ENCODE results near the gene NRARP. TPM values are rescaled to one million over a fixed set of nuclear protein-coding genes. Genes with fewer than 3 reads are reported as not detected.

The NRARP gene
- total RNA-seq, 1 donor from 2014 or later, result 17.9 TPM

DNA sequence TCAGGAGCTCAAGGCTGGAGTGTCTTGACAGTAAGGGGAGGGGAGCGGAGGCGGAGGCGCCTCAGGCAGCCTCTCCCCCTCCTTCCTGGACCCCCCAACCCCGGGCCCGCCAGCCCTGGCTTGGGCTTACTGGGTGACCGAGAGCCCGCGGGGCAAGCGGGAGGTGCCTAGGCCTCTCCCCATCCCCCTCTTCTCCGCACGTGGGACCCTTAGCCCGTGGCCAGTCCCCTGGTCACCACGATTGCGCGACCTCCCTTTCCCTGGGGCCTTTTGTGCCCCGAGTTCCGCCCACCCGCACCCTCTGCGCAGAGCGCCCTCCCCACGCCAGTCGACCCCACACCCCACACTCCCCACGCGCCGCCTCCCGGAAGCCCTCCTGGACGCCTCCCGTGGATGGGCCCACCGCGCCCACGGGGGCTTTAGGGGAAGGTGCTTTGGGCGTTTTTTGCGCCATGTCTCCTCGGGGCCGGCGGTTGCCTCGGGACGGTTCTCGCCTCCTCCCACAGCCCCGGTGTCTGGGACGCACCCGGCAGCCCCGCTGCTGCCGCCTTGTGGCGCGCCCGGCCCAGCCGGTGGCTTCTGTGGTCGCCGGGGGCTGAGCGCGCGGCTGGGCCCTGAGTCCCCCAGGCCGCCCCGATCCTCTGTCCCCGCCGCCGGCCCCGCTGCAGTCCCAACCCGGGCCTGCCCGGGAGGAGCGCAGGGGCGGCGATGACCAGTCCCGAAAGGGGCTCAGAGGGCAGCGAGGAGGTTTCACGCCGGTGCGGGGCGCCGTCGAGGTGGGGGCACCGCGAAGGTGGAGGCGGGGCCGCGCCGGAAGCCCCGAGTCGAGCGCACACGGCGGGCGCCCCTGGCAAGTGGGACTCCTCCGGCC lies 21.4 kb downstream of the NRARP start:
- Mint-ChIP-seq H3K27me3 (peaks cover 19% of the 10 kb centered on the region), H3K9me3 (no peaks in the 10 kb centered on the region), H3K27ac (no peak overlapping the region), H3K4me3 (no peak overlapping the region), H3K4me1 (ENCODE audit: unreplicated experiment) (peaks cover 7% of the 10 kb centered on the region), H3K36me3 (no peaks in the 10 kb centered on the region)
- peak; percentile 71 for DNase-seq (ENCODE audit: extremely low spot score, unreplicated experiment)
- TF ChIP-seq, protein P1, sequence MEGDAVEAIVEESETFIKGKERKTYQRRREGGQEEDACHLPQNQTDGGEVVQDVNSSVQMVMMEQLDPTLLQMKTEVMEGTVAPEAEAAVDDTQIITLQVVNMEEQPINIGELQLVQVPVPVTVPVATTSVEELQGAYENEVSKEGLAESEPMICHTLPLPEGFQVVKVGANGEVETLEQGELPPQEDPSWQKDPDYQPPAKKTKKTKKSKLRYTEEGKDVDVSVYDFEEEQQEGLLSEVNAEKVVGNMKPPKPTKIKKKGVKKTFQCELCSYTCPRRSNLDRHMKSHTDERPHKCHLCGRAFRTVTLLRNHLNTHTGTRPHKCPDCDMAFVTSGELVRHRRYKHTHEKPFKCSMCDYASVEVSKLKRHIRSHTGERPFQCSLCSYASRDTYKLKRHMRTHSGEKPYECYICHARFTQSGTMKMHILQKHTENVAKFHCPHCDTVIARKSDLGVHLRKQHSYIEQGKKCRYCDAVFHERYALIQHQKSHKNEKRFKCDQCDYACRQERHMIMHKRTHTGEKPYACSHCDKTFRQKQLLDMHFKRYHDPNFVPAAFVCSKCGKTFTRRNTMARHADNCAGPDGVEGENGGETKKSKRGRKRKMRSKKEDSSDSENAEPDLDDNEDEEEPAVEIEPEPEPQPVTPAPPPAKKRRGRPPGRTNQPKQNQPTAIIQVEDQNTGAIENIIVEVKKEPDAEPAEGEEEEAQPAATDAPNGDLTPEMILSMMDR (conservative IDR thresholded peaks at IDR 0.05), result peak; percentile 71

DNA sequence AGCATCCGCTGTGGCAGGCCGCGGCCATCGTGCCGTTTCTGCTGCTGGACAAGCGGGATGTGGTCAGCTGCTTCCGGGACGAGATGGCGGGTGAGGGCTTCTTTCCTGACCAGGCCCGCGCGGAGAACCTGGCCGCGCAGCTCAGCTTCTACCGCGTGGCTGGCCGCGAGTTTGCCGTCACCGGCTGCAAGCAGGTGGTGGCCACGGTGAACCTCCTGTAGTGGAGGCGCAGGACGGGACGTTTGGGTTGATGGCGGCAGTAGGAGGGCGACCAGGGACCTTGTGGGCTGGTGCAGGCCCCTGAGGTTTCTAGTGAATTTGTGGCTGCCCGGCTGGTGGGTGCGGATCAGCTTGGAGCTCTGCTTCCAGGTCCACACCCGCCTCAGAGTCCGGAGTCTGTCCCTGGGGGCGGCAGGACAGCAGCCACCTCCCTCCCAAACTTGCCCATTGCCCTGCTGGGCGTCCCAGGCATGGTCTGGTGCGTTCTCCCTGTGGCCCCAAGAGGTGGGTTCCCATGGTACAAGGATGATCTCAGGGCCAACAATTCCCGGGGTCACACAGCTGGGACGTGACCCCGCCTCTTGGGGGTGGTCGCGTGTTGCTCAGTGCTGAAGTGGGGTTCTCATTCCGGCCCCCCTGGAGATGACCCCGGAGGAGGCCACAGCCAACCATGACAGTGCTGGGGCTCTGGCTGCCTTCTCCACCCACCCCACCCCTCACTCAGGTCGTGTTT lies 22.2 kb downstream of the NRARP start:
- Mint-ChIP-seq H3K36me3 (no peaks in the 10 kb centered on the region), H3K4me1 (ENCODE audit: unreplicated experiment) (peaks cover 13% of the 10 kb centered on the region), H3K27me3 (peaks cover 19% of the 10 kb centered on the region), H3K27ac (no peak overlapping the region), H3K9me3 (no peaks in the 10 kb centered on the region), H3K4me3 (no peak overlapping the region)
- TF ChIP-seq, protein P1 (conservative IDR thresholded peaks at IDR 0.05), result no peak
- DNase-seq (ENCODE audit: extremely low spot score, unreplicated experiment), result peak; percentile 68

DNA sequence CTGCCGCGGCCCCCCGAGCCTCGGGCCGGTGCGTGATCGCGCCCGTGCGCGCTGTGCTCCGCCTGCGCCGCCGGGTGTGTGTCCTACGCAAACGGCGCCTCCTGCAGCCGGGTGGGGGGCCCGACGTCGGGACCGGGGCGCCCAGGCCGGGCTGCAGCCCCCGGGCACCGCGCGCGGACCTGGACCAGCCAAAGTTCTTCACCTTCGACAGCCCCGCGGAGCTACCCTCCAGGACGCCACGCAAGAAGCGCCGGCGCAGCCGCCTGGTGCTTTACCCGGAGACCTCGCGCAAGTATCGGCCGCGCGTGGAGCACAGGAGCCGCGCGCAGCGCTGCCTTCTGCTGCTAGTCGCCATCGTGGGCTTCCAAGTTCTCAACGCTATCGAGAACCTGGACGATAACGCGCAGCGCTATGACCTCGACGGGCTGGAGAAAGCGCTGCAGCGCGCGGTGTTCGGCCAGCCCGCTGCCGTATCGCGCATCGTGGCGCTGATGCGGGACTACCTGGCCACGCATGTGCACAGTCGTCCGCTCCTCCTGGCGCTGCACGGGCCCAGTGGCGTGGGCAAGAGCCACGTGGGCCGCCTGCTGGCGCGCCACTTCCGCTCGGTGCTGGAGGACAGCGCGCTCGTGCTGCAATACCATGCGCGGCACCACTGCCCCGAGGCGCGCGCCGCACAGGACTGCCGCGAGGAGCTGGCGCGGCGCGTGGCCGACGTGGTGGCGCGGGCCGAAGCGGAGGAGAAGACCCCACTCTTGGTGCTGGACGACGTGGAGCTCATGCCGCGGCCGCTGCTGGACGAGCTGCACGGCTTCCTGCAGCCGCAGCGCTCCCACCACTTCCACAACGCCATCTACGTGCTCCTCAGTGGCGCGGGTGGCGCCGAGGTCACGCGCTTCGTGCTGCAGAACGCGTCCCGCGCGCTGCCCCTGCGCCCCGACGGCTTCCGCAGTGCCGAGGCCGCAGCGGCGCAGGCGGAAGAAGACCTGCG lies 23.1 kb downstream of the NRARP start:
- peaks cover 17% of the 10 kb centered on the region for H3K4me1 Mint-ChIP-seq (ENCODE audit: unreplicated experiment)
- H3K9me3 Mint-ChIP-seq, result no peaks in the 10 kb centered on the region
- no peak overlapping the region for H3K27ac Mint-ChIP-seq
- H3K36me3 Mint-ChIP-seq, result no peaks in the 10 kb centered on the region
- DNase-seq (ENCODE audit: extremely low spot score, unreplicated experiment), result peak; percentile 66
- H3K27me3 Mint-ChIP-seq, result peaks cover 19% of the 10 kb centered on the region
- TF ChIP-seq, protein P1 (conservative IDR thresholded peaks at IDR 0.05), result no peak
- no peak overlapping the region for H3K4me3 Mint-ChIP-seq

DNA sequence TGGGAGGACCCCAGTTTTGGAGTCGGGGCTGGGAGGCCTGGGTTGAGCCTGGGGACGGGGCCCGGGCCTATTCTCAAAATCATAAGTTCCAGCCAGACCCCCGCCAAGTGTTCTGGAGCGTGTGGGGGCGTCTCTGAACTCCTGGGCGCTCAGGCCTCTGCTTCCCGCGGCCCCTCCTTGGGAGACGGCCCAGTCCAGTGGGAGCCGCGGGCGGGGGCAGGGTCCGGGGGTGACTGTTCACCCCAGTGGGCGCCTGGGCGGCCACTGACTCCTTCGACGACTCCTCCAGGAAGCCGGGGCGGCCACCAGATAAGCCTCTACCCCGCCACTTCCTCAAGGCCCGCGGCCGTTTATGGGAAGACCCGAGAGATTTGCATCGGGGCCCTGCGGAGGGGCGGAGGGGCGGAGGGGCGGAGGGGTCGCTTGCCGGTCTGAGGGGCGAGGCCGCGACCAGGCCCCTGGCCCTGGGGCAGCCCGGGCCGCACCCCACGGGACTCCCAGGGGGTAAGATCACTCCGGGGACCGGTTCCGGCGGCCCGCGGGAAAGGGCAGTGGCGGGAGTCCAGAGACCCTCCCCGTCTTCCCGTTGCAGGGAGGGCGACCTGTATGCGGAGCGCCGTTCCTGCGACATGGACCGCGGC lies 23.9 kb downstream of the NRARP start:
- TF ChIP-seq, protein P1 (conservative IDR thresholded peaks at IDR 0.05), result no peak
- H3K36me3 Mint-ChIP-seq, result no peaks in the 10 kb centered on the region
- peaks cover 14% of the 10 kb centered on the region for H3K27me3 Mint-ChIP-seq
- no peaks in the 10 kb centered on the region for H3K9me3 Mint-ChIP-seq
- H3K27ac Mint-ChIP-seq, result no peak overlapping the region
- peak; percentile 70 for DNase-seq (ENCODE audit: extremely low spot score, unreplicated experiment)
- H3K4me1 Mint-ChIP-seq (ENCODE audit: unreplicated experiment), result peaks cover 17% of the 10 kb centered on the region
- no peak overlapping the region for H3K4me3 Mint-ChIP-seq
